ENCODE measurements around the gene OSBPL10.

OSBPL10 gene

DNA sequence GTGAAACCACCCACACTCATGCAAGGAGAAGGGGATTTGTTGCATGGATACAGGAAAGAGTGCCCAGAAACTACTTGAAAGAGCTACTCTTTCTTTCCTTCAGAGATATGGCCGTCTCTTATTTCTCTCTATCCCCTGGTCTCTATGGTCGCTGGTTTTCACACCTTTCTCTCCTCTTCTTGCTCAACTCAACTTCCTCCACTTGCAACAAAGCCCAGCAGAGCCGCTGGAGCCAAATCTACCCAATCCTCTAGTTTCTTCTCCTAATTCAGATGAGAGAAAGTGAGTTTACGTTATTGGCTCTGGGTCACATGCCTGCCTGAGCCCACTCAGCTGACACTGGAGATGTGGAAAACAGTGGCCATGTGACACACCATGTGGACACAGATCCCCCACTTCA, 215.2 kb downstream of the OSBPL10 start:
- DNase-seq: no peak

DNA sequence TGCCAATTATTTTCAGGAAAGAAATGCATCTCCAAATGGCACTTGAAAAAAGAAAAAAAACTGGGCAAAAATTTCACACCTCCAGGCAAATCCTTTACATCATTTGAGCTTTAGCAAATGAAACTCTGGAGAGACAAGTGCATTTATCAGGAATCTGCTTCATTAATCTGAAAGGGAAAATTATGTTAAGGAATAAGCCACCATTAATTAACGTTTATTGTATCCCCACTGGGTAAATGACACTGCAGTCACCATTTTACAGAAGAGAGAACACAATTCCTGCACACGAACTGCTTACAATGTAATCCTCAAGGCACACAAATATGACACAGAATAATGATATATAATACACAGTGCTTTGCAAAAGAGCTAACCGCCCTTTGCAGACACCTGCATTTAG, 217.3 kb downstream of the OSBPL10 start:
- DNase-seq: no peak

DNA sequence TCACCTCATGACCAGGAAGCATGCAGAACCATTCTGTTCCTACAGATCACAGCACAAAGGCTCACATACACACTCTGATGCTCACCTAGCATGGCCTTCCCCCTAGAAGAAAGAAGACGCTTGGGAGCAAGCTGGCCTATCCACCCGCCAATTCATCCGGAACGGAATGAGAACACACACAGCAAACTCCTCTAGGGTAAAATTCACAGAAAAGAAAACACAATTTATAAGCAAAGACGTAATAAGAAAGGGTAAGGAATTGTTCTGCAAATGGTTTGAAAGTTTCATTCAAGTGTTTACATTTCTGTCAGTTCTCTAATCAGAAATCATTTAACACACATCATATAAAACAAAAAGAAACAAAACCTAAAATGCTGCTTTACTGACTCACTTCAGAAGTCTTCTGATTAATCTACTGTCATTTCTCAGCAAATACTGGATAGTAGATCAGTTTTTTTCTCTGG, 218.1 kb downstream of the OSBPL10 start:
- no peak for DNase-seq

DNA sequence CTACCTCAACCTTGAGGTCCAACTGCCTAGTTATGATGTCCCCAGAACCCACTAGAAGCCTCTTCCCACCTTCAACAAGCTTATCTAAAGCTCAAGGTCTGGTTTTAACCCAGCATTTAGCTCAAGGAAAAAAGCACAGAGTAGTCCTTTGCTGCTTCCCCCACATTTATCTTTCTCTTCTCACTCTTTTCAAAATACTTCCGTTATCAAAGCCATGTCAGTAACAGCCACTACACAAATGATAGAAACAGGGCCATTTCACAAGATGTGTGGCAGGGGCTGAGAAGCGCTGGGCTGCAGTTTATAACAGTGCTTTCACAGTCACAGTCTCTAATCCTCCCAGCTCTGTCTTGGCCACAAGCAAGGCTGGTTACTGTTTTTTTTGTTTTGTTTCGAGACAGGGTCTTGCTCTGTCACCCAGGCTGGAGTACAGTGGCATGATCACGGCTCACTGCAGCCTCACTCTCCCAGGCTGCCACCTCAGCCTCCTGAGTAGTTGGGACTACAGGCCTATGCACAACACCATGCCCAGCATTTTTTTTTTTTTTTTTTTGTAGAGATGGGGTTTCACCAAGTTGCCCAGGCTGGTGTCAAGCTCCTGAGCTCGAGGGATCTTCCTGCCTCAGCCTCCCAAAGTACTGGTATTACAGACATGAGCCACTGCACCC, 218.8 kb downstream of the OSBPL10 start:
- DNase-seq: no peak

DNA sequence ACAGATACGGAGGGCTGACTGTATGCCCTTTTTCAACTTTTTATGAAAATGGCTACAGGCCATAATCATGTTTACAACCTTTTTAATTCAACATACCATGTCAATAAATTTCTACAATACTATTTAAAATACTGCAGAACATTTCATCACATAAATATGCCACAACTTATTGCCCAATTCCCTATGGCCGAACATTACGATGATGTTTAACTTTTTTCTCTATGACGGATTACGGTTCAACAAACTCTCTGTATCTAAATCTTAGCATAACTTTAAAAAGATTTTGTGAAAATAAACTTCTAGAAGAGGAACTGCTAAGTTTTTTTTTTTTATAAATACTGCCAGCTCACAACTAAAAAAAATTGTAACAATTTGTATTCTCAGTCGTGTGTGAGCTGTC, 220.4 kb downstream of the OSBPL10 start:
- DNase-seq: no peak

DNA sequence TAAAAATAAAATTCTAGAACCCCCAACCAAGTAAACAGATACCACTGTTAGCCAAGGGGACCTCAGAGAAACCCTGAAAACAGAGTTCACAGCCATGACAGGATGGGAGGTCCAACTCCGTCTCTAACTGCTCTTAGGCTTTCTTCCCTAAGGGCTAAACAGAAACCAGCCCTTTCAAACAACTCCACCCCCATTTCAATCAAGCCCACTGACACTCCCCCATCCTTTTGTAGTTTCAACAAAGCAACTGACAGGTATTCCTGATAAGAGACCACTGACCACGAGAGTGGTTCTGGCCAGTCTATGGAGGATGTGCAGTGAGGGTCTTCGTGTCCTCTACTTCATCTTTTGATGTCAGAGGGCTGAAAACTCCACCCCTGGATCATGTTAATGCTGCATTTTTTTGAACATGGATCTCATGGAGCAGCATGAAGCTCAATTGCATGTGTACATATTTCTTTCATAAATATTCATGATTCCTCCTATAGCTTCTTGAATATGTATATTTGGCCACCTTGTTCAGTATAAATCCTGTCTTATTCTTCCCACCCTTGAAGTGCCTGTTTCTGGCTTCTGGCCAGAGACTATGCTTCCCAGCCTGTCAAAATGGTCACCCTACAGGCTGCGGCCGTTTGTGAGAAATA, 222.6 kb downstream of the OSBPL10 start:
- no peak for DNase-seq

DNA sequence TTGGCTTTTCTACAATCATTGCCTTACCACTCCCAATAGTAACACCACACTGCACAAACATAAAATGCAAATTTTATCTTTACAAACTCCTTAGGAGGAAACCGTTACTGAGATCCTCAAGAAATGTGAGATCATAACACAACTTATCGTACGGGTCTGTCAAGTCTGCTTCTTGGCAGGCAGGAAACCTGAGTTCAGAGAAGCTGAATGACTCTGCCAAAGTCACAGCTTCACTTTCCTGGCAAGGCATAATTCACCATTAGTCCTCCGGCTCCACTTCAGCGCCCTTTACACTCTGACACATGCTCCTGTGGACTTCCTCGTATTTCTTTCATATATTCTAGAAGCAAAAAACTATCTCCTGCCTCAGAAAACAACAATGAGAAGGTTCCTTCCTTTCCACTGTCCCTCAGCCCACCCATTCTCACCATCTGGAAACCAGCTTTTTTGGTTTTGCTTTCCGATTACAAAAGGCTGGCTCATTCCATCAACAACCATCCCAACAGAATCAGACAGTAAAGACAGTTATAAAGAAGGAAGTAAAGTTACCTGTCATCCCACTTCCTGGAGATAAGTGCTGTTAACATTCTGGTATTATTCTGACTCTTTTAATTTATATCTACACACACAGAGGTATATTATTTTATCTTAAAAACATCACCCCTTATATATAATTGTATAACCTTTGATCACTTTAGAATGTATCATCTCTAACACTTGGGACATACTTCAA, 225.0 kb downstream of the OSBPL10 start:
- DNase-seq: no peak

DNA sequence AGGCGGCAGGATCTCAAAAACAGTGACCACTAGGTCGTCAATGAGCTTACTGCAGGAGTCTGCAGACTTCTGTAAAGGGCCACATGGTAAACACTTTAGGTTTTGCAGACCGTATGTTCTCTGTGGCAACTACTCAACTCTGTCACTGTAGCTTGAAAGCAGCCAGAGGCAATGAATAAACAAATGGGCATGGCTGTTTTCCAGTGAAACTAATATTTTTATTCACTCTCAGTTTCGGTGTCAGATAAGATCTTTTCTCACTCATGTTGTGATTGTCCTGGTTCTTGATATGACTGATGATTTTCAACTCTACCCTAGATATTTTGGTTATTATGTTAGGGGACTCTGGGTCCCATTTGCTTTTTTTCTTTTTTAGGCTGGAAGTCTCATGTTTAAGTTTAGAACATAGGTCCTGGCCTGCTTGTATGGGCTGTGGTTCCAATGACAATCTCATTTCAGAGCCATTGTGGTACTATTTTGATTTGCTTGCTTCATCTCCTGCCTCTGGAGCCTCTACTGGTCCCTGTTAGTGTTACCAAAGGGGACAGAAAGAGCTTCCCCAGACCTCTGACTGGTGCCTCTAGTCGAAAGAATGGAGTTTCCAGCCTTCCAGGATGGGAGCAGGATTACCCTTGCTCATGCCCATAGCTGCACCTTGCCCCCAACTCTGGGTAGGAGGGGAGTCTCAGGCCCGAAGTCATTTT, 226.3 kb downstream of the OSBPL10 start:
- no peak for DNase-seq

DNA sequence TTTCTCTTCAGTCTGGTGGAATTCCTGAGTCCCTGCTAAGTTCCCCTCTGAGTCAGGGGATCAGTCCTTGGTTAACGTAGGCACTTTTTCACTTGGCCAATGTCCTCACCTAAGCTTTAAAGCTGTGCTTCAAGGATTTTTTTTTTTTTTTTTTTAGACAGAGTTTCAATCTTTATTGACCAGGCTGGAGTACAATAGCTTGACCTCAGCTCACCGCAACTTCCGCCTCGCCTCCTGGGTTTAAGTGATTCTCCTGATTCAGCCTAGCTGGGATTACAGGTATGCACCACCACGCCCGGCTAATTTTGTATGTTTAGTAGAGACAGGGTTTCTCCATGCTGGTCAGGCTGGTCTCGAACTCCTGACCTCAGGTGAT, 228.0 kb downstream of the OSBPL10 start:
- no peak for DNase-seq

DNA sequence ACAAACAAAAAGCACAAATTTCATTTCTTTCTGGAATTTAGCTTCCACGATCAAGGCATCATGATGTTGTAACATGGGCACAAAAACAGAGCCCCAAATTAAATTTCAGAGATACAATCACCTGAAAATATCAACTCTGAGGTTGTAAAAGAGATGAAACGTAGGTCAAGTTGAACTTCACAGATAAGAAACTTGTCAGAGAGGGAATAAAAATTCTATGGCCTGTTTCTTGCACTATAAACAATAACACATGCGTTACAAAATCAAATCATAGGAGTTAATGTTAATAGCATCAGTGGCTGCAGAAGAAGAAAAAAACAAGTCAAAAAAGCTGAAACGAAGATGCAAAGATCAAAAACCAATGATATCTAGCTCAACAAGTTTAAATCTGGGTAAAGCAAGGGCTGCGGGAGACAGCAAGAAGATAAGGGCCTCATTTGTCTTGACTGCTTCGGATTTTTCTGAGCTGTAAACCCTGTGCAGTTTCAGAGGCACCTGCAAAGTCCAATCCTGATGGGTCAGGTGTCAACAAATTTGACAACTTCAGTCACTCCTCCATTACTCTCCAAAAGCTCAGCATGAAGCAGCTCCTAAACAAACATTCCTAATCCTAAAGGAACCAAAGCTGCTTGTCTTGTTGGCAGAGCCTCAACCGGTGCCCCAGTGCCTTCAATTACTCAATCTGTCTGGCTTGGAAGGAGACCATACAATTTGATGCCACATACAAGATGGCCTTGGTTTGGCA, 228.6 kb downstream of the OSBPL10 start:
- no peak for DNase-seq

DNA sequence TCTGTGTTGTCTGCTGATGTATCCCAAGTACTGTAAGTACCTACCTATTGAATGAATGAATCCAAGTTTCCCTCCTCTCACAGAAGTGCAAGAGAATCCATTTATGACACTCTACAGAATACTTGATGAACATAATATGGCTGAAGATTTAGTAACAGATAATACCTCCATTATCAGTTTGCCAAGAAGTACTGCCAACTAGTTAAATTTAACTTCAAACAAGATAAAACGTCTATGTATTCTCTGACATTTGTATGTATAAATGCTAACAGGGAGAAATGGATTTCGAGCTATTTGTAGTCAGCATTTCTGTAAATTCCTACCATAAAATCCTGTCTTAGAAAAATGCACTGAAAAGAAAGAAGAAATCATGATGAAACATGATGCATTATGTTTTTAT, 230.7 kb downstream of the OSBPL10 start:
- no peak for DNase-seq

DNA sequence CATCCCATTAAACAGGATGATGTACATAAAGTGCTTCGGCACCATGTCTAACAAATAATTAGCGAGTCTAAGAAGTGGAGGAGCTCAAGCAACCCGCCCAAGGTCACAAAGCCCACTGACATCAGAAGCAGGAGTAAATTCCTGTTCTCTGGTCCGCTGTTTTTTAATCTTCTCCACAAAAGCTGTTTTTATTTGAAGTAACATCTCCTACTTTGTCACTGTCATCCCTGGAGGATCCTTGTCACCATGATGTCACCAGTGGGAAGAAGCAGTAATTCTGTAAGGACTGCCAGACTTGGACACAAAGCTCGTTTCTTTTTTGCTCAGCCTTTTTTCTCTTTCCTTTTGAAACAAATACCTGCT, 232.1 kb downstream of the OSBPL10 start:
- DNase-seq: no peak

DNA sequence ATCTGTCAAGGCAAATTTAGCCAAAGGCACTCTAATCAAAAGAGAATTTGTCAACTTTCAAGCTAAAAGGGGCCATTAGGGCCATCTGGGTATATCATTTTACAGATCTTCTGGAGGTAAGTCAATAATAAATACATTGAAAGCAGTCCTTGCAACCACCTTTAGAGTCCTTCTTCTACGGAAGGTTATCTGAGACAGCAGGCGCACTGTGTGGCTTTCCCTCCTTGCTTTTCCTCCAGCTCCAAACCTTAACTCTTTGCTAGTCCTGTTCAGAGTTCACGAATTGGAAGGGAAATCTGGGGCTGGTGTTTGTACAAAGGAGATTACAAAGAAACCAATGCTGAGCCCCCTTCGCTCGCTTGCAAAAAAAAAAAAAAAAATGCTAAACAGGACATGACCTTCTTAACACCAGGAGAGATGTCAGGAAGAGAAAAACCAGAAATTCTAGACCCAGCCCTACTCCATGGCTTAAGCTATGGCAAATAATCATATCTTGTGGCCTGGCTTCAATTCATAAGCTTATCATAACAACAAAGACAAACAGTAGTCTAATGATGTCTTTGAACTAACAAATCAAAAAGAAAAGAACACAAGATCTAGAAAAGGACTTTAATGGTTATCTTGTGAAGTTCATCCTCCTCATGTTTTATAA, 232.7 kb downstream of the OSBPL10 start:
- DNase-seq: no peak

DNA sequence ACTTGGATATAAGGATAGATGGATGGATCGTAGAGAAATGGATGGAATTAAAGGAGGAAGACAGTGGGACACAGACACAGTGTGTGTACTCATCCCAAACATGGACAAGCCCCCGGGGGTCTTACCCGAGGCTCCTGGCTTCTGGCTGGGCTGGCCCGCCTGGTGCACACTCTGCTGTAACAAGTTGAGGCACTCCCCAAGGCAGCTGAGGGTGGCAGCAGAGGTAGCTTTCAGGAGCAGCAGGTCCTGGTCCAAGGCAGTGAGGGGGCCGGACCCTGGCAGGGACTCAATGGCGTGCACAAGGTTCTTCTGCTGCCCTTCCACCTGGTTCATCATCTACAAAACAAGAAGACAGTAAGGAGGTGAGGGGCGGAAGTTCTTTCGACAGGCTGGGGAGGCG, 233.3 kb downstream of the OSBPL10 start:
- DNase-seq: no peak

DNA sequence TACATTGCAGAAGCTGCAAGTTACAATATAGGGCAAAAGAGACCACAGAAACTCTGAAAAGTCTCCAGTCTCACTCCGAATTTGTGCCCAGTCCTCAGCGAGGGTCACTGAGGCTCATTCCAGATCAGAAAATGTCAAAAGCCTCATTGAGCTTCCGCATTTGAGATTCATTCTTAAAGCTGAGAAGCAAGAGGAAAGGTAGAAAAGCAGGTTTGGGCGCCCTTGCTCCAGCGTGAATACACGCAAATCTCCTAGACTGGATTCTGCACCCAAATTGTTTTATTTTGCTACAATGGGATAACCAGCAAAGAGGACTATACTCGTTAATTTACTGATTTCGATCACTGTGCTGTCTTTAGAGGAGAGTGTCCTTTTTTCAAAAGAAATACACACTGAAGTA, 236.1 kb downstream of the OSBPL10 start:
- DNase-seq: no peak

DNA sequence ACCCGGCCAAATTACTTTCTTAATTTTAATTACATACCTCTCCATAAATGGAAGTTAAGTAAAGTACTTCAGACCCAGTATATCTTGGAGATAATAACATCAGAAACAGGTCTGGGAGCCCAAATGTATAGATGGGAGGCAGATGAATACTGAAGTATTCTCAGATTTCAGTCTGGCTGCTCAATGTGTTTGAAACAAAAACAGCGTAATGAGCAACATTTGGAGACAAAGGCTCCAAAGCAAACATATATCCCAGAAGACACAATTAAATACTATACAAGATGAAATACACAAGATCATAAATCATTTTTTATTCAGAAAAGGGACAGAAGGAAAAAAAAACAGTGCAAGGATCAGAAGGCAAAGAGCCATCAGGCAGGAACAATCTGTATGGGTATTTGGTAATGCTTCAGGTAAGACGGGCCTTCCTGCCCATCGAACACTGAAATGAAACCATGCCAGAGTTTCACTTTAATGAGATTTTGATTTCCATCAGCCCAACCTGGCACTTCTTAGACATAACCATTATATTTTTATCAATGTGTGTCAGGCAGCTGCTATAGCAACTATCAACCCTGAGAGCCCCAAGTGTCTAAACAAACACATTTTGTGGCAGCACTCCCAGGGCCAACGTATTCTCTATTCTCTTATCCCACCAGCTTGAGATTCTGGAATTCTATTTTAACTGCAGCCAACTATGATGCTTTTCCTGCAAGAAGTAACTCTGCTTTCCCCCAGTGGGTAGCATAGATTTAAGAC, 237.6 kb downstream of the OSBPL10 start:
- no peak for DNase-seq

DNA sequence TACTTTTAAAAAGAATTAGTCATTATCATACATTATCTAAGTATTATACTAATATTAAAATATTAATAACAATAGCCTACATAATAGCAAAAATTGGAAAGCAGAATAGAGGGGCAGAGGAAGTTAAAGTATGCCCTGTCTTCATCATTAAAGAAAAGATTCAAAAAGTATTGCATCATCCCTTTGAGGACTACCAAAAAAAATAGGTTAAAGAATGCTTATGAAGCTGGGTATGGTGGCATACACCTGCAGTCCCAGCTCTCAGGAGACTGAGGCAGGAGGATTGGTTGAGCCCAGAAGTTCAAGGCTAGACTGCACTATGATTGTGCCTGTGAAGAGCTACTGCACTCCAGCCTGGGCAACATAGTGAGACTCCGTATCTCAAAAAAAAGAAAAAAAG, 240.7 kb downstream of the OSBPL10 start:
- DNase-seq: no peak

DNA sequence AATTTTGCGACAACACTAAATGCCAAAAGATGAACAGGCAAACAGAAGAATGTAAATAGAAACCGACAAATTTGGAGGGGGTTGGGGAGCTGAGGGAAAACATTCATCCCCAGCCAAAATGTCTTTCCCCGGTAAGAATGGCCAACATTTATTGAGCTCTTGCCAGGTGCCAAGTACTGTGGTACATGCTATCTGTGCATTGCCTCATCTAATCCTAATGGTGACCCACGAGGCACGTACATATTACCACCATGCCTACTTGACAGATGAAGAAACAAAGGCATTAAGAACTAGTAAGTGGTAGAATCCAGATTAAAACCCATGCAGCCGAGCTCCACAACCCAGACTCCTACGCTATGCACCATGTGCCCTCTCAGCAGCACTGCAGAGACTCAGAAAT, 242.7 kb downstream of the OSBPL10 start:
- no peak for DNase-seq

DNA sequence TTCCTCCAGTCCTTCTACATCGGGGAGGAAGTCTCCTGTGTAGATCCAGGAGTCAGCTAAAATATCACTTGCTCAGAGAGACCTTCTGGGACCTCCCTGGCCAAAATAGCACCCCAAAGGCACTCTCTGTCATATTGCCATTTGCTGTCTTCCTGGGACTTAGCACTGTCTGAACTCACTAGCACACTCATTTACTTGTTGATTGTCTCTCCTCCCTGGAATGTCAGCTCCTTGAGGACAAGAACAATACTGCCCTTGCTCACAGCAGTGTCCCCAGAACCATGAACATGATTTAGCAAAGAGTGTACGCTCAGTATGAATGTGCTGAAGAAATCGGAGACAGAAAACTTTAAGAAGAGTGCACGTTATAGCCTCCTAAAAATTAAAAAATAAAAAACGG, 245.4 kb downstream of the OSBPL10 start:
- DNase-seq: no peak

DNA sequence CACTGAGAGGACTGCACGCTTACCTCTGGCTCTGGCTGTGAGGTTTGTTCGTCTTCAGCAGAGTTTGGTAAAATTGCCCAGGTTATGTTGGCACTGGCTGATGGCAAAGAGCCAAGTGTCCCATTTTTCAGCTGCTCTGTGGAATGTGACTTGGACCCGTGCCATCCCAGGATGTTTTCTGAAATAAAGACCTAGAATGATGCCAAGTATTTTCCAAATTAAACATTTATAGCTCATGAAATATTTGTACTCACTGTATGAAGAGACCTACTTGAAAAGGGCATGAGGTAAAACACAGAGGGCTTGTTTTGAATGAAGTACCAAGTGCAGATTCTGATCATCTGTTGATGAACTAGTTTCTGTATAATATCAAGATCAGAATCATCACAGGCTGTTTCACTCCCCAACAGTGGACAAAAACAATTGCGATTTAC, 247.8 kb downstream of the OSBPL10 start:
- DNase-seq: peak in 2 of 14 donors; percentile 4 to 73

DNA sequence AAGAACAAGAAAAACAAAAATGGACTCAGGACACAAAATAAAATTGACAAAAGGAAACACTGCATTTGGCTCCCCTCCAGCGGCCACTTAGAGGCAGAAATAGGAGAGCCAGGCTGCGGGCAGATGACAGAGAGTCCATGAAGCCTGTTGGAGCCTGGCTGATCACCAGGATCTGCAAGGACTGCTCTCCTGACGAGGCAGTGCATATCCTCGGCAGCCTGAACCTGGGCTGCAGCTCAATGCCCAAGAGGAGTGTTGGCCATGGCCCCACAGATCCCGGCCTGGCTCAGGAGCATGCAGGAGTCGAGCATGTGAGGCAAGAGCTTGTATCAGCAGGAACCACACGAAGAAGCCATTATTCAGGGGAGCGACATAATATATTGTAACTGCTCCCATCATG, 248.5 kb downstream of the OSBPL10 start:
- DNase-seq: peak in 2 of 14 donors; percentile 21 to 91
